ENCODE measurements around the gene SGF29.
"Not testable (repeated sequence)": the region's sequence is repeated elsewhere in the genome, so short reads cannot be mapped to it uniquely, and the experiment has no call there.

The SGF29 gene

DNA sequence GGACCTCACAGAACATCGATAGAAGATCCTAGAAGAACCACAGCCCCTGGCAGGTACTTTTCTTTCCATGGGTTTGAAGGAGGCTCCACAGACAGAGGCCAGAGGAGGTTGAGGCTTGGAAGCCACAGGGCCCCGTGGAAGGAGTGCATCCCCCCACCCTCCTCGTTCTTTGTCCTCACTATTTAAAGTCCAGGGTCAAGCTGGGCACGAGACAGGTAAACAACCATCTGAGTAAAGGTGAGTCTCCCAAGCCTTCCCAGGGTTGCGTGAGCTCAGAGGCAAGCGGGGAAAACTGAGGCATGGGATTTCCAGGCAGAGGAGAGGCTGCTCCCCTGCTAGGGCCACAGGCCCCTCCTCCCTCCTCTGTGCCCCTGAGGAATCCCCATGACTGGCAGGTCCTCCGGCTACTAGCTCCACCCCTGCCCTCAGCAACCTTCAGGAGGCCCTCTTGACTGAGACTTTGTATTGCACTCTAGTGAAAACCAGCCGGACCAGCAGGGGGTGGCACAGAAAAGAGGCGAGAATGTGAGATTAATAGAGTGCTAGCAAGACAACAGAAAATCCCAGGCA, 44.1 kb downstream of the SGF29 start:
- DNase-seq = no peak

- DNase-seq = not testable (repeated sequence)
These were observed 45.9 kb downstream of the SGF29 start for GRCh38 chr16:28599377-28600285.

DNA sequence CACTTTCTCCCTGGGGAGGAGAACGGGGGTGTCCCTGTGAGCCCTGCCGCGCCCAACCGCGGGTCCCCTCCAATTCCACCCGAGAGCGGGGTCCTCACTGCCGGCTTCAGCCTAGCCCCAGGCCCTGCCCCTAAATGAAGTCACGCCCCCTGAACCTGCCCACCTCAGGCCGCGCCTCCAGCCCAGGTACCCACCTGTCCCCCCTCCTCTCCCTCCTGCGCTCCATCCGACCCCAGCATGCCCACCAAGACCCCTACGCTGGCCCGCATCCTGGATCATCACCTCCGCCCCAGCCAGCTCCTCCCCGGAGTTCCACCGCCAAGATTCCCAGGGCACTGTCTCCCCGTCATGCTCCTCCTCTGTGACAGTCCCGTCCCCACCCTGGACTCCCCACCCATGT, 47.2 kb downstream of the SGF29 start:
- not testable (repeated sequence) for DNase-seq

GRCh38 chr16:28601589-28601988, 47.9 kb downstream of the SGF29 start:
- not testable (repeated sequence) for DNase-seq

DNA sequence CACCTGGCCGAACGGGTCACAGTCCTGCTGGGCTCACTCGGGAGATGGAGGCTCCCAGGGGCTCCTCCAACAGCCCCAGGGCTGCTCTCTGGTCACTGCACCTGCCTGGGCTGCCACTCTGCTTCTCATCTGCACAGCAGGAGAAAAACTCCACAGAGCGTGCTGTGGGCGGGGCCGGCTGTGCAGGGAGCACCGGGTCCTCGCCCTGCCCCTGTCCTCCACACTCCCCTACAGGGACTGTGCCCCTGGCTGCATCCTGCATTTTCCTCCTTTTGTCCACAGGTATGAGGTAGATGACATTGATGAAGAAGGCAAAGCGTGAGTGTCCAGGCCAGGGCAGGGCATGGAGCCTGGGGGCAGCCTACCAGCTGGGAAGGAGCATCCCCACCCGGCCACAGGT, 48.3 kb downstream of the SGF29 start:
- not testable (repeated sequence) for DNase-seq

DNA sequence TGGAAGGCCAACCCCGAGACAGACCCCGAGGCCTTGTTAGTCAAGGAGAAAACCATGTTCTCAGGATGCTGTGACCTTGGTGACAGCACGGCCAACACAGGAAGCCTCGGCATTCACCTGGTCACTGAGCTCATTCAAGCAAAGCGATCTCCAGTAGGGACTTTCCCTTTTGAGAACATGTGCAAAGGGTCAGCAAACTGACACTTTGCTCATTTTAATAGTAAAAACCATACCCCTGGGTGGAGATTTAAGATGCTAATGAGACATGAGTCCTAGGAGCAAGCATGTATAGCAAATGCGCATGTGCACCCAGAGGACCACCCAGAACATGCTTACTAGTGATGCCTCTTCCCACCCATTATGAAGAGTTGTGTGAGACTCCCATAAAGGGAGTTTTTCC, 48.8 kb downstream of the SGF29 start:
- no peak for DNase-seq

GRCh38 chr16:28603381-28604185, 49.9 kb downstream of the SGF29 start:
- DNase-seq = no peak

- no peak for DNase-seq
These were observed 50.5 kb downstream of the SGF29 start for GRCh38 chr16:28604186-28604565.

- no peak for DNase-seq
These were observed 52.8 kb downstream of the SGF29 start for GRCh38 chr16:28606291-28607115.

DNA sequence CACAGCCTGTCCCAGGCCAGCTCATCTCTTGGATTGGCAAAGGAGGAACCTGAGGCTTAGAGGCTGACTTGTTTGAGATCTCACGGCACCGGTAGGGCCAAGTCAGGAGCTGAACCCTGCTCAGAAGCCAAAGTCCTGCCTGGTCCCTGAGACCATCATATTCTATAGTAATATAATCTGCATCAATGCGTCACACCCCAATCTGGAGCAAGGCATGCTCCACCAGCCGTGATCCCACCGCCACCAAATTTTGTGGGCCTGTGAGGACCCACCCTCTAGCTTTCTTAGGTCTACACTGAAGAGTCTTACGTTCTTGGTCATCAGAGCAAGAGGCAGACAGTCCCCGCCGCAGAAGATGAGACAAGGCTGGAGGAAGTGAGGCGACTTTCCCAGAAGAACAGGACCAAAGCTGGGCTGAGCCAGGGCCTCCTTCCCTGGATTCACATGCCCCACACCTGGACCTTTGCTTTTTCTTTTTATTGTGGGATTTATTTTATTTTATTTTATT, 53.5 kb downstream of the SGF29 start:
- no peak for DNase-seq

- not testable (repeated sequence) for DNase-seq
These were observed 54.2 kb downstream of the SGF29 start for GRCh38 chr16:28607681-28608495.

DNA sequence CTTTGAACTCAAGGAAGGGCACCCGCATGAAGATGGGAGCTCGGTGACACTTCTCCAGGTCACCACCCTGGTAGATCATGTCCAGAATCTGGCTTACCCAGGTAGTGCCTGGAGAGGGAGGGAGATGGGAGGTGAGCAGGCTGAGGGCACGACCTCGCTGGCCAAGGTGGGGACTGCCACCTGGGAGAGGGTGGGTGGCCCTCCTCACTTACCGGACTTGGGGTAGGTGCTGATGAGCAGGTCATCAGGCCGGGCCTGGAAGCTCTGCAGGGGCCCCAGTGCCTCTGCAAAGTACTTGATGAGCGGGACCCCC, 54.7 kb downstream of the SGF29 start:
- DNase-seq = not testable (repeated sequence)

DNA sequence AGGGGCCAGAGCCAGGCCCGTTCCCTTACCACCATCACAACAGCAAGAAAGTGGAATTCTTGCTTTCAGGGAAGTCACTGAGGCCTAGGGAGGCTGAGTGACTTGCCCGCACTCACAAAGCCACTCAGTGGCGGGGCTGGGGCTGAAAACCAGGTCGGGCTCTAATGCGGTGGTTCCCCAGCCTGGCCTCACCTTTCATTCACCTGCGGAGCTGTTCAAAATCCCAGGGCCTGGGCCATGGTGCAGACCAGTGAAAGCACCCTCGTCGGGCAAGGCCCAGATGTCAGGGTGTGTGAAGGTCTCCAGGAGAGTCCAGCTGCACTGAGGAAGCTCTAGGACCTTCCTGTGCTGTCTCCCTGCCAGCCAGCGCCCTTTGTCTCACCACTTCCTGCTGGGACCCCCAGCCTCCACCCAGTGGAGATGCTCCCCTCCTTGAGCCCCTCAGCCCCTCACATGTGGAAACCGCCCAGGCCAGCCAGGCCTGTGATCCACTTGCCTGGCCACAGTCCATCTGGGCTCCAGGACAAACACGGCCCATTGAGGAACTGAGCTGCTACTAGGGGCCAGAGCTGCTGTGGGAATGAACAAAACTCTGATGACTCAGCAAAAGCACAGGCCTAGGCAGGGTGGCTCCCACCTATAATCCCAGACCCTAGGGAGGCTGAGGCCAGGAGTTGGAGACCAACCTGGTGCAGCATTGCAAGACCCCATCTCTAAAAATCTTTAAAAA, 55.3 kb downstream of the SGF29 start:
- DNase-seq = not testable (repeated sequence)

DNA sequence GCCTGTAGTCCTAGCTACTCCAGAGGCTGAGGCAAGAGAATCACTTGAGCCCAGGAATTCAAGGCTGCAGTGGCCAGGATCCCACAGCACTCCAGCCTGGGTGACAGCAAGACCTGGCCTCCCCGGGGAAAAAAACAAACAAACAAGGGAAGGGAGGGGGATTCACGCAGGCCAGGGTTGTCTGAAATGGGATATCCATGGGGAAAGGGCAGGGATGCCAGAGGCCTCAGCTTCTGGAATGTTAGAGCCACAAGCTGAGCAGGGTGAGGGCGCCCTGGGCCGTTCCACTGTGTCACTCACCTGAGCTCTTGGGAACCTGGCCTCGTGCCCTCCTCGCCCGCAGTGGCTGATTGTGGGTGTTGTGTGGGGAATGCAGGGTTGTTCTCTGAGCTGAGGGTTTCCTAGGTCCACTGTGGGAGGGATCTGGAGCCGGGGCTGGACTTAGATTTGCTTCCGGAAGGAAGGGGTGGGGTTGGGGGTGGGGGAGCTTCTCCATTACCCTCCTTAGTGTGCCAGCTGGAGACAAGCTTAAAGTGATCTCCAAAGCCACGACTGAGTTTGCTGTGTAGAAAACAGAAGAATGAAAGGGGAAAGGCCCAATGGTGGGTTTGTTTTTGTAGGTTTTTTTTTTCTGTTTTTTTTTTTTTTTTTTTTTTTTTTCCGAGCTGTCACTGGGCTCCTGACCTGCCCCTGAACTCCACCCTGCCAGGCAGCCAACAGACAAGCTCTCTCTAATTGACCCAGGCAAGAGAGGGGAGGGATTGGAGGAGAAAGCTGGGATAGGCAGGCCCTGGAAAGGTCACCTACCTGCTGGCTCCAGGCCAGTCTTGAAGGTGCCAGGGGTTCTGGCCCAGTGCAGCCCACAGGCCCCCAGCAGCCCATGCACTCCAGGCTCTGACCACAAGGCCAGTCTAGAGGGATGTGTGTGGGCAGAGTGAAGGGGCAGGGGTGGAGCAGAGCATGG, 56.2 kb downstream of the SGF29 start, which contains the start of gene SULT1A1:
SULT1A1 (minus strand) TSS at position 414 of the 964 bp plus-strand sequence. CDS start 1,189 bp downstream, outside the sequence.
- peak; percentile 78 for DNase-seq

- no peak for DNase-seq
These were observed 57.0 kb downstream of the SGF29 start for GRCh38 chr16:28610595-28611191.

DNA sequence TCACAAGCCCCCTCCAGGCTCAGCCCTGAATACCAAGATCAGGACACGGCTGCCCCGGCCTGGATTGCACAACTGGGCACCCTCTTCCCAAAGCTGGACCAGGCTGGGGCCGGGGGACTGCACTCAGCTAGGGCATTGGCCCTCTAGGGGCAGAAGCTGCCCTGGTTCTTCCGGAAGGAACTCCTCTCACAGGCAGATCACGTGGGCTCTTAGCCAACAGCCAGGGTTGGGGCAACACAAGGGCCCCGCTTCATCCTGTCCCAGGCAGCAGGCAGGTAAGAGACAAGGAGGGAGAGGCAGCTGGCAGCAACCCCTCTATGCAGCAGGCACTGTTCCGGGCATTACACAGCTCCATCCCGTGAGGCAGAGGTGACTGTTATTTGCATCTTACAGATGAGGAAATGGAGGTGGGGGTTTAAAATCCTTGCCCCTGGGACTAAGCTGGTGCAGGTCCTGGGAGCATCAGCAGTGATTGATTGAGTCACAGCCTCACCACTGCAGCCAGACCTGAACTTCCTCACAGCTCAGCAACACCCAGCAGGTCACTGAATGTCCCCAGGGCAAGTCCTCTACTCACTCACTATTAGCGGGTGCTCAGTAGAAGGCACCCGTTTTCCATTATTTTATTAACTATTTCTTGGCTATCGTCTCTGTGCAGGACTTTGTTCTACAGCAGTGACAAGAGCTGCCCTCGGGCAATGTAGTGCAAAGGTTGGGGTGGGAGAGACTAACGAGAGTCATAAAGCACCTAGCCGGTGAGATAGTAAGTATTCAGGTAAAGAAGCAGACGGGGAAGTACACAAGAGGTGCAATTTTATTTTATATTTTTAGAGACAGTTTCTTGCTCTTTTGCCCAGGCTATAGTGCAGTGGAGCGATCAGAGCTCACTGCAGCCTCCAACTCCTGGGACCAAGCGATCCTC, 58.9 kb downstream of the SGF29 start:
- DNase-seq = not testable (repeated sequence)

DNA sequence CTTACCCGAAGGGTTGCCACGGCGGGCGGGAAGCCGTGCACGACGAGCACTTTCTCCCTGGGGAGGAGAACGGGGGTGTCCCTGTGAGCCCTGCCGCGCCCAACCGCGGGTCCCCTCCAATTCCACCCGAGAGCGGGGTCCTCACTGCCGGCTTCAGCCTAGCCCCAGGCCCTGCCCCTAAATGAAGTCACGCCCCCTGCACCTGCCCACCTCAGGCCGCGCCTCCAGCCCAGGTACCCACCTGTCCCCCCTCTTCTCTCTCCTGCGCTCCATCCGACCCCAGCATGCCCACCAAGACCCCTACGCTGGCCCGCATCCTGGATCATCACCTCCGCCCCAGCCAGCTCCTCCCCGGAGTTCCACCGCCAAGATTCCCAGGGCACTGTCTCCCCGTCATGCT, 60.2 kb downstream of the SGF29 start:
- DNase-seq = not testable (repeated sequence)

- not testable (repeated sequence) for DNase-seq
These were observed 60.8 kb downstream of the SGF29 start for GRCh38 chr16:28614561-28614960.
